Measurements from ENCODE around the gene PLCL2.

DNA sequence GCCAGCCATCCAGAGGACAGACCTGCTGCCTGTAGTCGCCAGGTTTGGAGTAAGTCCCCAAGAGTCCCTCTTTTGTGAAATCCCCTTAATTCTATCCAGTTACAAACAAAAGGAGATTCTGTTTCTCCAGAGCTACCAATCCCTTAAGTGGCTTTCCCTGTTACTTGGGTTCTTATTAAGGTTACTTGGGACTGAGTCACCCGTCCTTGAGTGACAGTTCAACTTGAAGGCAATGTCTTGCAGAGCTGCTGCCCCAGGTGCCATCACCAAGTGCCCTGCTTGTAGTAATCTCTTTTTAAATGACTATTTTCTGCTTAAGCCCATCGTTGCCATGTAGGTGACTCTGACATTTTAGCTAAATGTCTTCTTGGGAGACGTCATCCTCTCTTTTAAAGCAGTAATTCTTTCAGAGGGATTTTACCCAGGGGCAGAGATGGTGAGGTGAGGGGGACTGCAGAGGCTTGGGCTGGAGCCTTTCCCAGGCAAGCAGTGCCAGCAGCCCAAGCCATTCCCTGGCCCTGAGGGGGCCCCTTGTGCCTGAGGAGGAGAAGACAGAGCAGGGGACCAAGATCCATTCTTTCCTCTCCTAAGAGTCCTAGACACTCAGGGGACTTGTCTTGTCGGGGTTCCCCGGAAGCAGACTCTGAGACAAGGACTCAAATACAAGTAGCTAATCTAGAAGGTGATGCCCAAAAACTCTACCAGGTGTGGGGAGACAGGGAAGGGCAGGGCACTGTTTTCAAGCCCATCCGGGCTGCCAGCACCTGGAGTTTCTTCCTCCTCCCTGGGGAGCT is 253.7 kb downstream of the PLCL2 start:
- no peak for TF ChIP-seq SMAD5 (IDR thresholded peaks at IDR 0.05; ENCODE audit: low read depth)
- no peak for TF ChIP-seq HDAC6 (IDR thresholded peaks at IDR 0.05; ENCODE audit: unreplicated experiment)
- TF ChIP-seq, protein P1, sequence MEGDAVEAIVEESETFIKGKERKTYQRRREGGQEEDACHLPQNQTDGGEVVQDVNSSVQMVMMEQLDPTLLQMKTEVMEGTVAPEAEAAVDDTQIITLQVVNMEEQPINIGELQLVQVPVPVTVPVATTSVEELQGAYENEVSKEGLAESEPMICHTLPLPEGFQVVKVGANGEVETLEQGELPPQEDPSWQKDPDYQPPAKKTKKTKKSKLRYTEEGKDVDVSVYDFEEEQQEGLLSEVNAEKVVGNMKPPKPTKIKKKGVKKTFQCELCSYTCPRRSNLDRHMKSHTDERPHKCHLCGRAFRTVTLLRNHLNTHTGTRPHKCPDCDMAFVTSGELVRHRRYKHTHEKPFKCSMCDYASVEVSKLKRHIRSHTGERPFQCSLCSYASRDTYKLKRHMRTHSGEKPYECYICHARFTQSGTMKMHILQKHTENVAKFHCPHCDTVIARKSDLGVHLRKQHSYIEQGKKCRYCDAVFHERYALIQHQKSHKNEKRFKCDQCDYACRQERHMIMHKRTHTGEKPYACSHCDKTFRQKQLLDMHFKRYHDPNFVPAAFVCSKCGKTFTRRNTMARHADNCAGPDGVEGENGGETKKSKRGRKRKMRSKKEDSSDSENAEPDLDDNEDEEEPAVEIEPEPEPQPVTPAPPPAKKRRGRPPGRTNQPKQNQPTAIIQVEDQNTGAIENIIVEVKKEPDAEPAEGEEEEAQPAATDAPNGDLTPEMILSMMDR (IDR thresholded peaks at IDR 0.05 in 2 of 3, conservative IDR thresholded peaks at IDR 0.05 in 1 of 3; ENCODE audit: control insufficient read depth in 2 of 3, extremely low read depth in 1 of 3, insufficient read depth in 1 of 3, low read depth in 3 of 3, low read length in 3 of 3), result no peak
- TF ChIP-seq, protein P2, sequence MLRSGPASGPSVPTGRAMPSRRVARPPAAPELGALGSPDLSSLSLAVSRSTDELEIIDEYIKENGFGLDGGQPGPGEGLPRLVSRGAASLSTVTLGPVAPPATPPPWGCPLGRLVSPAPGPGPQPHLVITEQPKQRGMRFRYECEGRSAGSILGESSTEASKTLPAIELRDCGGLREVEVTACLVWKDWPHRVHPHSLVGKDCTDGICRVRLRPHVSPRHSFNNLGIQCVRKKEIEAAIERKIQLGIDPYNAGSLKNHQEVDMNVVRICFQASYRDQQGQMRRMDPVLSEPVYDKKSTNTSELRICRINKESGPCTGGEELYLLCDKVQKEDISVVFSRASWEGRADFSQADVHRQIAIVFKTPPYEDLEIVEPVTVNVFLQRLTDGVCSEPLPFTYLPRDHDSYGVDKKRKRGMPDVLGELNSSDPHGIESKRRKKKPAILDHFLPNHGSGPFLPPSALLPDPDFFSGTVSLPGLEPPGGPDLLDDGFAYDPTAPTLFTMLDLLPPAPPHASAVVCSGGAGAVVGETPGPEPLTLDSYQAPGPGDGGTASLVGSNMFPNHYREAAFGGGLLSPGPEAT (IDR thresholded peaks at IDR 0.05; ENCODE audit: low read depth), result no peak

Measured in GM12878 (cell line).